Colonic mucosa (tissue), 4 donors: ENCODE measurements around the gene SMIM3. TPM values are rescaled to one million over a fixed set of nuclear protein-coding genes. Genes with fewer than 3 reads are reported as not detected.
A peak's percentile ranks its signal among the peaks of the same experiment; 100 is the strongest.

Experiments
- DNase-seq: peaks from one replicate; pipeline ENCODE4 v3.0.0-alpha.2; 2020
- H3K27ac ChIP-seq: fragments of 200-600 bp; one replicate; pipeline ENCODE4 v1.8.0; 2021
- H3K27me3 ChIP-seq: fragments of 200-600 bp; one replicate; pipeline ENCODE4 v1.8.0; 2021
- H3K36me3 ChIP-seq: fragments of 200-600 bp; one replicate; pipeline ENCODE4 v1.8.0; 2021
- H3K4me1 ChIP-seq: fragments of 200-600 bp; one replicate; pipeline ENCODE4 v1.8.0; 2021; ENCODE audit warnings: mild to moderate bottlenecking
- H3K4me3 ChIP-seq: fragments of 200-600 bp; one replicate; pipeline ENCODE4 v1.8.0; 2021
- H3K9ac ChIP-seq, 2 donors: one replicate each; pipeline ENCODE4 v1.7.0; 2013; ENCODE audit warnings: control low read depth in 2 of 2, low read depth in 2 of 2, low read length in 2 of 2
- H3K9me3 ChIP-seq: fragments of 200-600 bp; one replicate; pipeline ENCODE4 v1.8.0; 2021
- CTCF ChIP-seq: fragments of 200-600 bp; IDR thresholded peaks from one replicate; pipeline ENCODE4 v1.8.0; 2022; ENCODE audit warnings: antibody characterized with exemption, mild to moderate bottlenecking
- intact Hi-C: fragments of 100-400 bp; cut with DNase I; formaldehyde crosslinking; loops from one replicate; pipeline ENCODE4 v1.14.1; 2022
- total RNA-seq, 2 donors: library from RNA; stranded (reverse); fragmentation: NEBNext Ultra II Directional in 1 of 2; extraction: Animal tissue kit (Norgen Biotek cat#: 25700) in 1 of 2; gene quantifications; one replicate each; pipeline ENCODE4 v1.2.1, GENCODE V29; 2021
- donor health status: healthy.
- donor health status: DM: no; HTN: no; CAD: no.
- donor health status: DM: no; HTN: no; CAD: no.

SMIM3 gene
- total RNA-seq, 2 donors from 2014 or later: 10.1 to 12.6 TPM

GRCh38 chr5:150801117-150801927, 22.8 kb downstream of the SMIM3 start:
- Histone ChIP-seq H3K27ac (peak overlapping the region; percentile 19), H3K4me1 (no peaks in the 10 kb centered on the region), H3K4me3 (peak overlapping the region; percentile 24), H3K27me3 (no peaks in the 10 kb centered on the region), H3K9ac (peak overlapping the region in 1 of 2 donors; percentile 46), H3K36me3 (no peaks in the 10 kb centered on the region), H3K9me3 (no peaks in the 10 kb centered on the region)
- intact Hi-C loops: no loop called here
- TF ChIP-seq CTCF: peak; percentile 54
- DNase-seq: peak; percentile 37

- intact Hi-C loops: loop anchor here (2.0 kb wide), 1 partner anchor 42 kb away; the partner anchor contains the start of gene IRGM
- Histone ChIP-seq H3K4me1 (no peaks in the 10 kb centered on the region), H3K27me3 (no peaks in the 10 kb centered on the region), H3K4me3 (no peak overlapping the region), H3K27ac (no peak overlapping the region), H3K9me3 (no peaks in the 10 kb centered on the region), H3K9ac (no peak overlapping the region), H3K36me3 (no peaks in the 10 kb centered on the region)
- no peak for TF ChIP-seq CTCF
- no peak for DNase-seq
Observed at GRCh38 chr5:150804388-150804787, 25.8 kb downstream of the SMIM3 start.

GRCh38 chr5:150809363-150809762, 30.8 kb downstream of the SMIM3 start:
- H3K9ac ChIP-seq: no peak overlapping the region
- TF ChIP-seq CTCF: no peak
- no peaks in the 10 kb centered on the region for H3K27me3 ChIP-seq
- H3K27ac ChIP-seq: no peak overlapping the region
- no peaks in the 10 kb centered on the region for H3K9me3 ChIP-seq
- DNase-seq: no peak
- H3K4me3 ChIP-seq: no peak overlapping the region
- intact Hi-C loops: no loop called here
- no peaks in the 10 kb centered on the region for H3K36me3 ChIP-seq
- no peaks in the 10 kb centered on the region for H3K4me1 ChIP-seq

GRCh38 chr5:150815010-150815409, 36.5 kb downstream of the SMIM3 start:
- intact Hi-C loops: no loop called here
- no peaks in the 10 kb centered on the region for H3K9me3 ChIP-seq
- no peak overlapping the region for H3K9ac ChIP-seq
- no peaks in the 10 kb centered on the region for H3K27me3 ChIP-seq
- TF ChIP-seq CTCF: no peak
- H3K36me3 ChIP-seq: no peaks in the 10 kb centered on the region
- no peaks in the 10 kb centered on the region for H3K4me1 ChIP-seq
- no peak overlapping the region for H3K27ac ChIP-seq
- H3K4me3 ChIP-seq: no peak overlapping the region
- no peak for DNase-seq

GRCh38 chr5:150816946-150817345, 38.4 kb downstream of the SMIM3 start:
- H3K4me1 ChIP-seq: no peaks in the 10 kb centered on the region
- H3K27me3 ChIP-seq: no peaks in the 10 kb centered on the region
- no peak for TF ChIP-seq CTCF
- no peaks in the 10 kb centered on the region for H3K9me3 ChIP-seq
- H3K27ac ChIP-seq: no peak overlapping the region
- no peak overlapping the region for H3K4me3 ChIP-seq
- H3K9ac ChIP-seq: no peak overlapping the region
- intact Hi-C loops: no loop called here
- H3K36me3 ChIP-seq: no peaks in the 10 kb centered on the region
- no peak for DNase-seq
